SK-N-SH treated with all-trans-retinoic acid at 6 μM for 48 hours (cell line): ENCODE data around the gene LRCOL1.

Experiments
- ATAC-seq: fragments of 200-7000 bp; cut with Tn5 transposase; 3 replicates; pipeline ENCODE4 v1.9.1; 2020; ENCODE audit warnings: mild to moderate bottlenecking, moderate library complexity
- ARNTL ChIP-seq: fragments of 450-650 bp; formaldehyde crosslinking; IDR thresholded peaks from 2 replicates; pipeline ENCODE4 v1.5.0; 2020; ENCODE audit warnings: low read depth, mild to moderate bottlenecking, moderate library complexity, borderline replicate concordance
- BACH2 ChIP-seq: fragments of 250-450 bp; sonication (Bioruptor Pico); IDR thresholded peaks from 2 replicates; pipeline ENCODE4 v1.9.0; 2021; ENCODE audit warnings: mild to moderate bottlenecking, borderline replicate concordance
- CSDC2 ChIP-seq: fragments of 250-450 bp; sonication (Bioruptor Pico); IDR thresholded peaks from 2 replicates; pipeline ENCODE4 v1.5.0; 2020; ENCODE audit warnings: mild to moderate bottlenecking, moderate library complexity
- ESRRG ChIP-seq: fragments of 250-450 bp; sonication (Bioruptor Pico); IDR thresholded peaks from 2 replicates; pipeline ENCODE4 v1.6.1; 2021; ENCODE audit warnings: mild to moderate bottlenecking
- GLIS3 ChIP-seq: fragments of 250-450 bp; sonication (Bioruptor Pico); IDR thresholded peaks from 2 replicates; pipeline ENCODE4 v1.5.0; 2020; ENCODE audit warnings: mild to moderate bottlenecking, moderate library complexity
- ISL1 ChIP-seq: fragments of 250-450 bp; sonication (Bioruptor Pico); IDR thresholded peaks from 2 replicates; pipeline ENCODE4 v2.1.2; 2022; ENCODE audit warnings: mild to moderate bottlenecking, moderate library complexity
- OSR1 ChIP-seq: fragments of 250-450 bp; sonication (Bioruptor Pico); IDR thresholded peaks from 2 replicates; pipeline ENCODE4 v1.8.0; 2022; ENCODE audit warnings: moderate library complexity, mild to moderate bottlenecking, inconsistent platforms
- PPARA ChIP-seq: fragments of 250-450 bp; sonication (Bioruptor Pico); IDR thresholded peaks from 2 replicates; pipeline ENCODE4 v1.5.0; 2020; ENCODE audit warnings: mild to moderate bottlenecking, borderline replicate concordance
- RARB ChIP-seq: fragments of 250-450 bp; sonication (Bioruptor Pico); IDR thresholded peaks from 2 replicates; pipeline ENCODE4 v1.8.0; 2021; ENCODE audit warnings: mild to moderate bottlenecking, moderate library complexity
- SNAI2 ChIP-seq: fragments of 250-450 bp; sonication (Bioruptor Pico); IDR thresholded peaks from 2 replicates; pipeline ENCODE4 v1.5.0; 2020; ENCODE audit warnings: mild to moderate bottlenecking, moderate library complexity
- TCF4 ChIP-seq: fragments of 250-450 bp; sonication (Bioruptor Pico); IDR thresholded peaks from 2 replicates; pipeline ENCODE4 v1.8.0; 2021; ENCODE audit warnings: mild to moderate bottlenecking, moderate library complexity, borderline replicate concordance
- TOX ChIP-seq: fragments of 250-450 bp; sonication (Bioruptor Pico); IDR thresholded peaks from 2 replicates; pipeline ENCODE4 v1.8.0; 2021; ENCODE audit warnings: mild to moderate bottlenecking, moderate library complexity, borderline replicate concordance
- ZC3H10 ChIP-seq: fragments of 250-450 bp; sonication (Bioruptor Pico); IDR thresholded peaks from 2 replicates; pipeline ENCODE4 v1.5.1; 2021; ENCODE audit warnings: mild to moderate bottlenecking, moderate library complexity
- ZFP3 ChIP-seq: fragments of 250-450 bp; sonication (Bioruptor Pico); IDR thresholded peaks from 2 replicates; pipeline ENCODE4 v1.5.0; 2020; ENCODE audit warnings: mild to moderate bottlenecking, moderate library complexity
- ZFP30 ChIP-seq: fragments of 450-650 bp; formaldehyde crosslinking; IDR thresholded peaks from 2 replicates; pipeline ENCODE4 v1.5.0; 2022; ENCODE audit warnings: mild to moderate bottlenecking, moderate library complexity
- ZNF565 ChIP-seq: fragments of 450-650 bp; formaldehyde crosslinking; conservative IDR thresholded peaks from 2 replicates; pipeline ENCODE4 v1.5.0; 2020; ENCODE audit warnings: low read depth, mild to moderate bottlenecking, moderate library complexity
- ZNF70 ChIP-seq: fragments of 450-650 bp; formaldehyde crosslinking; IDR thresholded peaks from 2 replicates; pipeline ENCODE4 v1.5.0; 2020; ENCODE audit warnings: mild to moderate bottlenecking, moderate library complexity
- ZNF8 ChIP-seq: fragments of 450-650 bp; formaldehyde crosslinking; IDR thresholded peaks from 2 replicates; pipeline ENCODE4 v1.5.0; 2020; ENCODE audit warnings: mild to moderate bottlenecking, moderate library complexity
- TF ChIP-seq, protein P1 (sequence below): fragments of 250-450 bp; sonication (Bioruptor Pico); IDR thresholded peaks from 2 replicates; pipeline ENCODE4 v1.5.0; 2020; ENCODE audit warnings: mild to moderate bottlenecking, moderate library complexity
- TF ChIP-seq, protein P2 (sequence below): fragments of 250-450 bp; sonication (Bioruptor Pico); IDR thresholded peaks from 2 replicates; pipeline ENCODE4 v1.5.1; 2021; ENCODE audit warnings: mild to moderate bottlenecking, moderate library complexity
- TF ChIP-seq, protein P3 (sequence below): fragments of 250-450 bp; sonication (Bioruptor Pico); IDR thresholded peaks from 2 replicates; pipeline ENCODE4 v1.8.0; 2021; ENCODE audit warnings: low read depth, mild to moderate bottlenecking, moderate library complexity, borderline replicate concordance
- TF ChIP-seq, protein P4 (sequence below): fragments of 250-450 bp; sonication (Bioruptor Pico); IDR thresholded peaks from 2 replicates; pipeline ENCODE4 v1.8.0; 2020; ENCODE audit warnings: mild to moderate bottlenecking, moderate library complexity, borderline replicate concordance

Gene LRCOL1

DNA sequence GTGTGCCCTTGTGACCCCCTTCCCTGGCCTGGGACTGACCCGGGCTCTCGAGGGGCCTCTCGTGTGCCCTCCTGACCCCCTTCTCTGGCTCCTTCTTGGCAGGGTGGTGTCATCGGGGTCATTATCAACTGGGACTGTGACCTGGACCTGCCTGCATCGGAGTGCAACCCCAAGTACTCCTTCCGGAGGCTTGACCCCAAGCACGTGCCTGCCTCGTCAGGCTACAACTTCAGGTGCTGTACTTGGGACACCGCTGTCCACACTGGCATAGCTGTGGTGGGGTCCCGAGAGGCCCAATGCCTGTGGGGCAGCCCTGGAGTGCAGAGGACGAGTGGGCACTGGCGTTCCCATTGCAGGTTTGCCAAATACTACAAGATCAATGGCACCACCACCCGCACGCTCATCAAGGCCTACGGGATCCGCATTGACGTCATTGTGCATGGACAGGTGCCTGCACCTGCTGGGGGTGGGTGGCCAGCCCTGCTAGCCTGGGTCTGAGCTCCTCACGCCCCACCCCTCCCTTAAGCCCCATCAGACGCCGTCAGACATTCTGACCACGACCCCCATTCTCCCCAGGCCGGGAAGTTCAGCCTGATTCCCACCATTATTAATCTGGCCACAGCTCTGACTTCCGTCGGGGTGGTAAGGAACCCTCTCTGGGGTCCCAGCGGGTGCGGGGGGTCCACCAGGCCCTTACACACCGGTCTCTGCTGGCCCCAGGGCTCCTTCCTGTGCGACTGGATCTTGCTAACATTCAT is 10.7 kb upstream of the LRCOL1 start:
- TF ChIP-seq ZFP3: no peak
- TF ChIP-seq ZNF70 (CRISPR knock-in tag): no peak
- TF ChIP-seq ZFP30 (CRISPR knock-in tag): no peak
- TF ChIP-seq SNAI2: no peak
- no peak for TF ChIP-seq PPARA (CRISPR knock-in tag)
- no peak for ATAC-seq

DNA sequence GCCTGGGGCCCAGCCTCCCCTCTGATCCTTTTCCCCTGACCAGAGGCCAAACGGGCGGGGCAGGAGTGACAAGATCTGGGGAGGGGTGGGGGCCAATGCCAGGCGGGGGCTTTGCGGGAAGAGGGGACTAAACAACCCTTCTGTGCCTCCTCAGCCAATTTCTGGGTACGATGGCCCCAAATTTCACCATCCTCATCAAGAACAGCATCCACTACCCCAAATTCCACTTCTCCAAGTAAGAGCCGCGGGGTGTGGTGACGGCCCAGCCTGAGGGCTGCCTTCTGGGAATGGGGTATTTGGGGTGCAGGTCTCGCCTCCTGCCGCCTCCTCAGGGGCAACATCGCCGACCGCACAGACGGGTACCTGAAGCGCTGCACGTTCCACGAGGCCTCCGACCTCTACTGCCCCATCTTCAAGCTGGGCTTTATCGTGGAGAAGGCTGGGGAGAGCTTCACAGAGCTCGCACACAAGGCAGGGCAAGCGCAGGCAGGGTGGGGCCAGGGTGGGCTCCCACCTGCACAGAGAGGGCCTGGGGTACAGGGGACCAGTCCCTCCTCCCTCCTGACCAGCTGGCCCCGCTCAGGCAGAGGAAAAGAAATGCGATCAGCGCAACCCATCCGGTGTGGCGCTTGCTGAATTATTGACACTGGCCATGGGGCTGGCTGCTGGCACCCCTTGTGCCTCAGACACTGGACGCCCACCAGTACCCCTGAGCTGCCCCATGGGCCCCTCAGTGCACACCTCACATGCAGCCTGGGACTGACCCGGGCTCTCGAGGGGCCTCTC is 9.9 kb upstream of the LRCOL1 start:
- ATAC-seq: peak; percentile 6; the same call in 1 of the 3 replicates

DNA sequence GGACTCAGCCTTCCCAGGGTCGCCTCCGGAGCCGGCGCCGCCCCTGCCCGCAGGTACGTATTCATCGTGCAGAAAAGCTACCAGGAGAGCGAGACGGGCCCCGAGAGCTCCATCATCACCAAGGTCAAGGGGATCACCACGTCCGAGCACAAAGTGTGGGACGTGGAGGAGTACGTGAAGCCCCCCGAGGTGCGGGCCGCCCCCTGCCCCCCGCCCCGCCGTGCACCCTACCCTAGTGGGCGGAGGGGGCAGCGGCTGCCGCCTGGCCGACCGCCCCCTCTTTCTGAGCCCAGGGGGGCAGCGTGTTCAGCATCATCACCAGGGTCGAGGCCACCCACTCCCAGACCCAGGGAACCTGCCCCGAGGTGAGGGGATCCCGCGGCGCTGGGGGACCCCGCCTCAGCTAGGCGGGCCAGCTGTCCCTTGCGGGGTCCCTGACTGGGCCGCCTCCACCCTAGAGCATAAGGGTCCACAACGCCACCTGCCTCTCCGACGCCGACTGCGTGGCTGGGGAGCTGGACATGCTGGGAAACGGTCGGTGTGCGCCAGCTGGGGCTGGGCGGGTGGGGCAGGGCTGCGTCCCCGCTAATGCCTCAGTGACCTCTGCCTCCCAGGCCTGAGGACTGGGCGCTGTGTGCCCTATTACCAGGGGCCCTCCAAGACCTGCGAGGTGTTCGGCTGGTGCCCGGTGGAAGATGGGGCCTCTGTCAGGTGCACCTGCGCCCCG is 9.2 kb upstream of the LRCOL1 start:
- ATAC-seq: no peak; the same call in 2 of the 3 replicates
- TF ChIP-seq ISL1 (CRISPR knock-in tag): no peak
- no peak for TF ChIP-seq SNAI2
- no peak for TF ChIP-seq CSDC2 (CRISPR knock-in tag)
- no peak for TF ChIP-seq ESRRG (CRISPR knock-in tag)
- TF ChIP-seq, protein P1, sequence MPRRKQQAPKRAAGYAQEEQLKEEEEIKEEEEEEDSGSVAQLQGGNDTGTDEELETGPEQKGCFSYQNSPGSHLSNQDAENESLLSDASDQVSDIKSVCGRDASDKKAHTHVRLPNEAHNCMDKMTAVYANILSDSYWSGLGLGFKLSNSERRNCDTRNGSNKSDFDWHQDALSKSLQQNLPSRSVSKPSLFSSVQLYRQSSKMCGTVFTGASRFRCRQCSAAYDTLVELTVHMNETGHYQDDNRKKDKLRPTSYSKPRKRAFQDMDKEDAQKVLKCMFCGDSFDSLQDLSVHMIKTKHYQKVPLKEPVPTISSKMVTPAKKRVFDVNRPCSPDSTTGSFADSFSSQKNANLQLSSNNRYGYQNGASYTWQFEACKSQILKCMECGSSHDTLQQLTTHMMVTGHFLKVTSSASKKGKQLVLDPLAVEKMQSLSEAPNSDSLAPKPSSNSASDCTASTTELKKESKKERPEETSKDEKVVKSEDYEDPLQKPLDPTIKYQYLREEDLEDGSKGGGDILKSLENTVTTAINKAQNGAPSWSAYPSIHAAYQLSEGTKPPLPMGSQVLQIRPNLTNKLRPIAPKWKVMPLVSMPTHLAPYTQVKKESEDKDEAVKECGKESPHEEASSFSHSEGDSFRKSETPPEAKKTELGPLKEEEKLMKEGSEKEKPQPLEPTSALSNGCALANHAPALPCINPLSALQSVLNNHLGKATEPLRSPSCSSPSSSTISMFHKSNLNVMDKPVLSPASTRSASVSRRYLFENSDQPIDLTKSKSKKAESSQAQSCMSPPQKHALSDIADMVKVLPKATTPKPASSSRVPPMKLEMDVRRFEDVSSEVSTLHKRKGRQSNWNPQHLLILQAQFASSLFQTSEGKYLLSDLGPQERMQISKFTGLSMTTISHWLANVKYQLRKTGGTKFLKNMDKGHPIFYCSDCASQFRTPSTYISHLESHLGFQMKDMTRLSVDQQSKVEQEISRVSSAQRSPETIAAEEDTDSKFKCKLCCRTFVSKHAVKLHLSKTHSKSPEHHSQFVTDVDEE (CRISPR knock-in tag): no peak
- TF ChIP-seq TOX (CRISPR knock-in tag): no peak
- no peak for TF ChIP-seq BACH2 (CRISPR knock-in tag)
- no peak for TF ChIP-seq ZNF565
- TF ChIP-seq, protein P2, sequence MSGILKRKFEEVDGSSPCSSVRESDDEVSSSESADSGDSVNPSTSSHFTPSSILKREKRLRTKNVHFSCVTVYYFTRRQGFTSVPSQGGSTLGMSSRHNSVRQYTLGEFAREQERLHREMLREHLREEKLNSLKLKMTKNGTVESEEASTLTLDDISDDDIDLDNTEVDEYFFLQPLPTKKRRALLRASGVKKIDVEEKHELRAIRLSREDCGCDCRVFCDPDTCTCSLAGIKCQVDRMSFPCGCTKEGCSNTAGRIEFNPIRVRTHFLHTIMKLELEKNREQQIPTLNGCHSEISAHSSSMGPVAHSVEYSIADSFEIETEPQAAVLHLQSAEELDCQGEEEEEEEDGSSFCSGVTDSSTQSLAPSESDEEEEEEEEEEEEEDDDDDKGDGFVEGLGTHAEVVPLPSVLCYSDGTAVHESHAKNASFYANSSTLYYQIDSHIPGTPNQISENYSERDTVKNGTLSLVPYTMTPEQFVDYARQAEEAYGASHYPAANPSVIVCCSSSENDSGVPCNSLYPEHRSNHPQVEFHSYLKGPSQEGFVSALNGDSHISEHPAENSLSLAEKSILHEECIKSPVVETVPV: no peak
- no peak for TF ChIP-seq RARB (CRISPR knock-in tag)
- TF ChIP-seq, protein P3, sequence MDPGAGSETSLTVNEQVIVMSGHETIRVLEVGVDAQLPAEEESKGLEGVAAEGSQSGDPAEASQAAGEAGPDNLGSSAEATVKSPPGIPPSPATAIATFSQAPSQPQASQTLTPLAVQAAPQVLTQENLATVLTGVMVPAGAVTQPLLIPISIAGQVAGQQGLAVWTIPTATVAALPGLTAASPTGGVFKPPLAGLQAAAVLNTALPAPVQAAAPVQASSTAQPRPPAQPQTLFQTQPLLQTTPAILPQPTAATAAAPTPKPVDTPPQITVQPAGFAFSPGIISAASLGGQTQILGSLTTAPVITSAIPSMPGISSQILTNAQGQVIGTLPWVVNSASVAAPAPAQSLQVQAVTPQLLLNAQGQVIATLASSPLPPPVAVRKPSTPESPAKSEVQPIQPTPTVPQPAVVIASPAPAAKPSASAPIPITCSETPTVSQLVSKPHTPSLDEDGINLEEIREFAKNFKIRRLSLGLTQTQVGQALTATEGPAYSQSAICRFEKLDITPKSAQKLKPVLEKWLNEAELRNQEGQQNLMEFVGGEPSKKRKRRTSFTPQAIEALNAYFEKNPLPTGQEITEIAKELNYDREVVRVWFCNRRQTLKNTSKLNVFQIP (CRISPR knock-in tag): no peak
- no peak for TF ChIP-seq GLIS3 (CRISPR knock-in tag)
- no peak for TF ChIP-seq ZC3H10 (CRISPR knock-in tag)
- TF ChIP-seq ZFP30 (CRISPR knock-in tag): no peak
- no peak for TF ChIP-seq OSR1 (CRISPR knock-in tag)
- no peak for TF ChIP-seq ZNF8
- no peak for TF ChIP-seq PPARA (CRISPR knock-in tag)

More for the DNA sequence above, 9.9 kb upstream of the LRCOL1 start:
- TF ChIP-seq CSDC2 (CRISPR knock-in tag) (no peak), ESRRG (CRISPR knock-in tag) (no peak)

DNA sequence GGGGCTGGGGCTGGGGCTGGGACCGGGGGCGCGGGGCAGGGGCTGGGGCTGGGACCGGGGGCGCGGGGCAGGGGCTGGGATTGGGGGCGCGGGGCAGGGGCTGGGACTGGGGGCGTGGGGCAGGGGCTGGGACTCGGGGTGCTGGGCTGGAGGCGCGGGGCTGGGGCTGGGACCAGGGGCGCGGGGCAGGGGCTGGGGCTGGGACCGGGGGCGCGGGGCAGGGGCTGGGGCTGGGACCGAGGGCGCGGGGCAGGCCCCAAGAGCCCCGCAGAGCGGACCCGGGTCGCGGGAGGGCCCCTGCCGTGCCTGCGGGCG is 8.6 kb upstream of the LRCOL1 start:
- no peak for ATAC-seq
- no peak for TF ChIP-seq CSDC2 (CRISPR knock-in tag)
- TF ChIP-seq, protein P3 (CRISPR knock-in tag): no peak
- TF ChIP-seq PPARA (CRISPR knock-in tag): no peak
- no peak for TF ChIP-seq RARB (CRISPR knock-in tag)
- TF ChIP-seq ZFP3: no peak
- no peak for TF ChIP-seq ZNF565
- TF ChIP-seq ZFP30 (CRISPR knock-in tag): no peak
- no peak for TF ChIP-seq TCF4 (CRISPR knock-in tag)
- TF ChIP-seq OSR1 (CRISPR knock-in tag): no peak
- TF ChIP-seq ZNF70 (CRISPR knock-in tag): no peak
- no peak for TF ChIP-seq ARNTL (CRISPR knock-in tag)
- no peak for TF ChIP-seq SNAI2
- TF ChIP-seq, protein P2: no peak
- TF ChIP-seq, protein P4, sequence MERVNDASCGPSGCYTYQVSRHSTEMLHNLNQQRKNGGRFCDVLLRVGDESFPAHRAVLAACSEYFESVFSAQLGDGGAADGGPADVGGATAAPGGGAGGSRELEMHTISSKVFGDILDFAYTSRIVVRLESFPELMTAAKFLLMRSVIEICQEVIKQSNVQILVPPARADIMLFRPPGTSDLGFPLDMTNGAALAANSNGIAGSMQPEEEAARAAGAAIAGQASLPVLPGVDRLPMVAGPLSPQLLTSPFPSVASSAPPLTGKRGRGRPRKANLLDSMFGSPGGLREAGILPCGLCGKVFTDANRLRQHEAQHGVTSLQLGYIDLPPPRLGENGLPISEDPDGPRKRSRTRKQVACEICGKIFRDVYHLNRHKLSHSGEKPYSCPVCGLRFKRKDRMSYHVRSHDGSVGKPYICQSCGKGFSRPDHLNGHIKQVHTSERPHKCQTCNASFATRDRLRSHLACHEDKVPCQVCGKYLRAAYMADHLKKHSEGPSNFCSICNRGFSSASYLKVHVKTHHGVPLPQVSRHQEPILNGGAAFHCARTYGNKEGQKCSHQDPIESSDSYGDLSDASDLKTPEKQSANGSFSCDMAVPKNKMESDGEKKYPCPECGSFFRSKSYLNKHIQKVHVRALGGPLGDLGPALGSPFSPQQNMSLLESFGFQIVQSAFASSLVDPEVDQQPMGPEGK (CRISPR knock-in tag): no peak
- TF ChIP-seq, all 23 proteins: peak for 0
